T47D (cell line): Measurements from ENCODE around the gene ZBTB7C.

Experiments
- DNase-seq, 2 experiments: peaks; one replicate each; pipeline versions ENCODE4 v3.0.0 to v3.0.0-alpha.2; 2011 to 2012; ENCODE audit warnings: low read depth in 1 of 2, low spot score in 1 of 2
- JUND ChIP-seq: IDR thresholded peaks from 2 replicates; pipeline ENCODE4 v1.6.1; 2012; ENCODE audit warnings: low read depth
- in situ Hi-C: cut with HindIII; loops from 2 replicates; pipeline ENCODE4 v1.10.0; 2016; ENCODE audit warnings: low sequenced_read_pairs, low pct_unique_long_range_greater_than_20kb

Gene ZBTB7C

GRCh38 chr18:47985866-47986265 is 423.3 kb downstream of the ZBTB7C start:
- in situ Hi-C loops = no loop called here
- DNase-seq = no peak

GRCh38 chr18:47984991-47985390 is 424.2 kb downstream of the ZBTB7C start:
- TF ChIP-seq JUND = no peak
- no peak for DNase-seq
- in situ Hi-C loops = no loop called here

More at GRCh38 chr18:47985866-47986265, 423.3 kb downstream of the ZBTB7C start:
- TF ChIP-seq JUND = no peak

GRCh38 chr18:47983946-47984345 is 425.2 kb downstream of the ZBTB7C start:
- no peak for DNase-seq
- TF ChIP-seq JUND = no peak
- in situ Hi-C loops = no loop called here

- no peak for DNase-seq
- in situ Hi-C loops = no loop called here
- TF ChIP-seq JUND = no peak
These were observed 426.1 kb downstream of the ZBTB7C start for GRCh38 chr18:47983055-47983454.

- in situ Hi-C loops = no loop called here
- DNase-seq = no peak
These were observed 427.4 kb downstream of the ZBTB7C start for GRCh38 chr18:47981830-47982229.

GRCh38 chr18:47981320-47981719 is 427.9 kb downstream of the ZBTB7C start:
- TF ChIP-seq JUND = no peak
- no peak for DNase-seq
- in situ Hi-C loops = no loop called here

More at GRCh38 chr18:47981830-47982229, 427.4 kb downstream of the ZBTB7C start:
- TF ChIP-seq JUND = no peak

GRCh38 chr18:47979611-47980200 is 429.5 kb downstream of the ZBTB7C start:
- peak in 1 of 2 experiments; percentile 67 for DNase-seq
- no peak for TF ChIP-seq JUND
- in situ Hi-C loops = no loop called here

- in situ Hi-C loops = no loop called here
- no peak for DNase-seq
- no peak for TF ChIP-seq JUND
These were observed 430.6 kb downstream of the ZBTB7C start for GRCh38 chr18:47978603-47979002.

GRCh38 chr18:47978141-47978540 is 431.0 kb downstream of the ZBTB7C start:
- in situ Hi-C loops = no loop called here
- no peak for DNase-seq
- no peak for TF ChIP-seq JUND
